PC-3 (cell line): ENCODE data around the gene CAPN8. TPM values are rescaled to one million over a fixed set of nuclear protein-coding genes. Genes with fewer than 3 reads are reported as not detected.

ENCODE experiments used
- ATAC-seq: fragments of 200-7000 bp; cut with Tn5 transposase; 2 replicates; pipeline ENCODE4 v1.9.1; 2020; ENCODE audit warnings: mild to moderate bottlenecking, moderate library complexity
- BruUV-seq: library from RNA; stranded (reverse); fragments of 400-500 nt; replicated peaks from 2 replicates; lab custom pipeline; 2021; lab: Mats Ljungman, UMichigan
- CTCF ChIA-PET: fragments of 300-600 bp; sonication (Branson Sonifier 250); formaldehyde crosslinking; loops from one replicate; lab custom pipeline; 2022; ENCODE audit warnings: antibody characterized with exemption; lab: Charles Lee
- POLR2A ChIA-PET: fragments of 300-600 bp; sonication (Branson Sonifier 250); formaldehyde crosslinking; loops from one replicate; lab custom pipeline; 2022; ENCODE audit warnings: antibody characterized with exemption; ENCODE audit not compliant: unreplicated experiment; lab: Charles Lee
- DNase-seq: peaks from one replicate; pipeline ENCODE4 v3.0.0-alpha.2; 2015
- H2AFZ ChIP-seq: fragments of 300-600 bp; sonication (generic); 2 replicates; pipeline ENCODE4 v1.6.0; 2016; ENCODE audit warnings: antibody characterized with exemption, low read length
- H3F3A ChIP-seq: fragments of 300-600 bp; sonication (generic); one replicate; pipeline ENCODE4 v1.6.0; 2017; ENCODE audit warnings: antibody characterized with exemption, low read length, control low read depth, mild to moderate bottlenecking; ENCODE audit not compliant: unreplicated experiment
- H3K27ac ChIP-seq: fragments of 300-600 bp; sonication (generic); 2 replicates; pipeline ENCODE4 v1.5.1; 2016; ENCODE audit warnings: mild to moderate bottlenecking, low read length
- H3K27me3 ChIP-seq: fragments of 300-600 bp; sonication (generic); 2 replicates; pipeline ENCODE4 v1.6.1; 2016; ENCODE audit warnings: low read length, mixed read lengths
- H3K36me3 ChIP-seq: fragments of 300-600 bp; sonication (generic); 2 replicates; pipeline ENCODE4 v1.6.1; 2016; ENCODE audit warnings: low read depth, mixed run types, low read length, mixed read lengths
- H3K4me1 ChIP-seq: fragments of 300-600 bp; sonication (generic); 2 replicates; pipeline ENCODE4 v1.5.1; 2016; ENCODE audit warnings: low read length; ENCODE audit not compliant: insufficient read depth
- H3K4me2 ChIP-seq: fragments of 300-600 bp; sonication (generic); 2 replicates; pipeline ENCODE4 v1.6.0; 2016; ENCODE audit warnings: low read length
- H3K4me3 ChIP-seq: fragments of 300-600 bp; sonication (generic); 2 replicates; pipeline ENCODE4 v1.5.1; 2016; ENCODE audit warnings: mild to moderate bottlenecking, low read length, mixed read lengths
- H3K79me2 ChIP-seq: fragments of 300-600 bp; sonication (generic); 2 replicates; pipeline ENCODE4 v1.6.1; 2017; ENCODE audit warnings: low read length, mixed read lengths
- H3K9ac ChIP-seq: fragments of 300-600 bp; sonication (generic); 2 replicates; pipeline ENCODE4 v1.6.0; 2016; ENCODE audit warnings: mild to moderate bottlenecking, low read length
- H3K9me2 ChIP-seq: fragments of 300-600 bp; sonication (generic); replicated peaks from 2 replicates; pipeline ENCODE4 v1.6.1; 2016; ENCODE audit warnings: mixed run types, low read length, mixed read lengths
- H3K9me3 ChIP-seq: fragments of 300-600 bp; sonication (generic); 2 replicates; pipeline ENCODE4 v1.6.1; 2016; ENCODE audit warnings: low read length, mixed read lengths
- H4K20me1 ChIP-seq: fragments of 300-600 bp; sonication (generic); 2 replicates; pipeline ENCODE4 v1.6.1; 2016; ENCODE audit warnings: low read length, mixed read lengths
- CTCF ChIP-seq: fragments of 300-600 bp; sonication (generic); conservative IDR thresholded peaks from 2 replicates; pipeline ENCODE4 v1.5.1; 2017; ENCODE audit warnings: antibody characterized with exemption, low read depth, mild to moderate bottlenecking, low read length
- EZH2 ChIP-seq: fragments of 300-600 bp; sonication (generic); IDR thresholded peaks from one replicate; pipeline ENCODE4 v1.6.1; 2017; ENCODE audit warnings: antibody characterized with exemption, mild to moderate bottlenecking, low read length; ENCODE audit not compliant: unreplicated experiment
- EZH2phosphoT487 ChIP-seq: fragments of 300-600 bp; sonication (generic); IDR thresholded peaks from 2 replicates; pipeline ENCODE4 v1.6.1; 2018; ENCODE audit warnings: mild to moderate bottlenecking, antibody characterized with exemption, low read length, borderline replicate concordance
- intact Hi-C: fragments of 100-400 bp; cut with micrococcal nuclease; formaldehyde crosslinking; loops from 2 replicates; pipeline ENCODE4 v1.9.0; 2023
- total RNA-seq: library from RNA; depleted of rRNA; stranded (reverse); fragments of >200 nt; gene quantifications from 2 replicates; pipeline ENCODE4 v1.2.3, GENCODE V29; 2014

Gene CAPN8
- total RNA-seq, 1 experiment from 2014 or later: 5.9 TPM

- H4K20me1 ChIP-seq: no peaks in the 10 kb centered on the region
- no peaks in the 10 kb centered on the region for H3K36me3 ChIP-seq
- ChIA-PET CTCF (interaction anchor here (1.1 to 1.2 kb wide), 2 partner anchors 11 to 111 kb away, joined by 3 to 8 read pairs; no protein-coding TSS in a partner anchor), POLR2A (interaction anchor here (0.6 to 1.6 kb wide), 4 partner anchors 11 to 72 kb away, joined by 3 to 14 read pairs (median 5); partner anchors contain the start of gene CAPN2)
- no peak for ATAC-seq
- H3K27me3 ChIP-seq: no peaks in the 10 kb centered on the region
- H3K9me2 ChIP-seq: no peaks in the 10 kb centered on the region
- TF ChIP-seq EZH2phosphoT487: no peak
- TF ChIP-seq EZH2: no peak
- TF ChIP-seq CTCF: no peak
- H3K4me2 ChIP-seq: peak overlapping the region; percentile 88
- H3K27ac ChIP-seq: peak overlapping the region; percentile 97
- peak overlapping the region; percentile 60 for H3K4me3 ChIP-seq
- H3K79me2 ChIP-seq: peaks cover 12% of the 10 kb centered on the region
- DNase-seq: peak; percentile 89
- BruUV-seq: no TSS peak
- peaks cover 25% of the 10 kb centered on the region for H3F3A ChIP-seq
- H2AFZ ChIP-seq: 0 out of 2 replicates have a peak overlapping the region, but pooled peaks have one; percentile 22
- H3K9ac ChIP-seq: peak overlapping the region; percentile 77
- H3K4me1 ChIP-seq: peaks cover 67% of the 10 kb centered on the region
- no peaks in the 10 kb centered on the region for H3K9me3 ChIP-seq
- intact Hi-C loops: loop anchor here (2.0 to 10.0 kb wide), 2 partner anchors 32 to 414 kb away; partner anchors contain the start of gene FBXO28
Observed at GRCh38 chr1:223700388-223700918, 35.0 kb upstream of the CAPN8 start.

DNA sequence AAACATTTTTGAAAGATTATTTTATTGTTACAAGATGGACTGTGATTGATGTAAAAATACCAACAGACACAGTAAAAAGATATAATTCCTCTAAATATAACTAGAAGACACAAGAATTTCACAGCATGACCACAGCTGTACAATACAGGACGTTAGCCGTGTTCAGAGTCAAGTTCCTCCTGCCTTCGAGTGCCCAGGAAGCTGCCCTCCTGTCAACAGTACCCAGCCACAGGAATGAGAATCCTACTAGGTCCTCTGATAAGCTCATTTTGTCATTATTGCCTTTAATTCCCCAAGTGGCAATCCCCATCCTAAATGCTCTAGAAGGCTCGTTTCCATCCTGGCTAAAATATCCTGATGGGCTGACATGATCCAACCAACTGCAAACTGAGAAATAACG, 30.4 kb upstream of the CAPN8 start:
- no peak for TF ChIP-seq EZH2
- no peak for TF ChIP-seq EZH2phosphoT487
- TF ChIP-seq CTCF: no peak
- H3K9ac ChIP-seq: no peak overlapping the region
- no peaks in the 10 kb centered on the region for H3K9me3 ChIP-seq
- no peaks in the 10 kb centered on the region for H3K79me2 ChIP-seq
- peaks cover 15% of the 10 kb centered on the region for H3F3A ChIP-seq
- ChIA-PET POLR2A (no interaction called here), CTCF (interaction anchor here (0.5 kb wide), 1 partner anchor 13 kb away, joined by 3 read pairs; no protein-coding TSS in a partner anchor)
- intact Hi-C loops: no loop called here
- no peaks in the 10 kb centered on the region for H3K9me2 ChIP-seq
- H3K4me1 ChIP-seq: peaks cover 25% of the 10 kb centered on the region
- H3K36me3 ChIP-seq: no peaks in the 10 kb centered on the region
- H2AFZ ChIP-seq: no peak overlapping the region
- H3K4me3 ChIP-seq: no peak overlapping the region
- no peaks in the 10 kb centered on the region for H4K20me1 ChIP-seq
- H3K4me2 ChIP-seq: no peak overlapping the region
- no peak overlapping the region for H3K27ac ChIP-seq
- DNase-seq: no peak
- no peak for ATAC-seq
- no TSS peak for BruUV-seq
- no peaks in the 10 kb centered on the region for H3K27me3 ChIP-seq

DNA sequence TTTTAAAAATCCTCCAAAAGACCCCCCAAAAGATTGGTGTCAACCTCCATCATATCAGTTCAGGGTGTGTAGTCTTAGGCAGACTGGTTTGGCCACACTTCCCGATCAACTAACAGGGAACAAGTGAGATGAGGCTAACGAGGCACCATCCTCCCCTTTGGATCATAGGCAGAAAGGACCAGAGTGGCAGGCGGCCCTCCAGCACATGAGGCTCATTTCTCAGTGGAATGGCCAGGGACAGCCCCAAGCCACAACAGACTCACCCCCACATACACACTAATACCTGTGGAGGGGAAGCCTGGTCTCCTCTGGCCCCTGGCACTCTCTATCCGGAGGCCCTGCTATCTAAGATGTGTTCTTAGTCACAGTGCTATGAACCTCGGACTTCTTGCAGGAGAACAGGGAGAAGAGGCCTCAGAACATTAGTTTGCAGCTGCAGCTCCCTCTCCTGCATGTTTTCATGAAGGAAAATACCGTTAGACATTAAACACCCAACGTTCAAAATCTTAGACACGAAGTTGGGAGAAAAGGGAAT, 29.6 kb upstream of the CAPN8 start:
- no peak overlapping the region for H3K27ac ChIP-seq
- H3K9me2 ChIP-seq: no peaks in the 10 kb centered on the region
- H3K36me3 ChIP-seq: no peaks in the 10 kb centered on the region
- ChIA-PET POLR2A (no interaction called here), CTCF (no interaction called here)
- no peak for DNase-seq
- H3K4me1 ChIP-seq: peaks cover 17% of the 10 kb centered on the region
- no peak overlapping the region for H3K4me3 ChIP-seq
- BruUV-seq: no TSS peak
- no peak overlapping the region for H3K4me2 ChIP-seq
- no peaks in the 10 kb centered on the region for H3K79me2 ChIP-seq
- no peaks in the 10 kb centered on the region for H3K9me3 ChIP-seq
- no peak overlapping the region for H3K9ac ChIP-seq
- peaks cover 8% of the 10 kb centered on the region for H3F3A ChIP-seq
- H3K27me3 ChIP-seq: no peaks in the 10 kb centered on the region
- no peak overlapping the region for H2AFZ ChIP-seq
- no peaks in the 10 kb centered on the region for H4K20me1 ChIP-seq
- no peak for ATAC-seq
- intact Hi-C loops: no loop called here
- no peak for TF ChIP-seq EZH2phosphoT487
